Naive B cell (primary cell): ENCODE data around the gene COQ5. TPM values are rescaled to one million over a fixed set of nuclear protein-coding genes. Genes with fewer than 3 reads are reported as not detected.

Experiments
- polyA plus RNA-seq, 6 donors: library from polyadenylated mRNA; unstranded; fragments of 300-500 nt; fragmentation: Illumina TruSeq; gene quantifications; one replicate each; pipeline ENCODE4 v1.2.3, GENCODE V29; 2021; ENCODE audit warnings: low read depth in 6 of 6

Gene COQ5
- polyA plus RNA-seq, 6 donors from 2014 or later = 25.2 to 56.5 (median 35.1) TPM

Other genes starting within 250 kb of the COQ5 start
- gene RNU4-2, start 237.3 kb downstream of the COQ5 start, polyA plus RNA-seq = 100 to 1,000 TPM in 1 of 6 donors, 10 to 100 TPM in 1, not detected in 4; 82.0 to 107 TPM
- gene RNU4-1, start 235.9 kb downstream of the COQ5 start, polyA plus RNA-seq = not detected
- gene SIRT4, start 226.8 kb downstream of the COQ5 start, polyA plus RNA-seq = 1 to 10 TPM; 1.3 to 4.3 (median 1.4) TPM
- gene PLA2G1B, start 201.4 kb downstream of the COQ5 start, polyA plus RNA-seq = not detected
- gene MSI1, start 160.0 kb downstream of the COQ5 start, polyA plus RNA-seq = not detected
- 1,000 to 10,000 TPM in 1 of 6 donors, 100 to 1,000 TPM in 5; 716 to 1,228 (median 856) TPM for gene COX6A1, start 91.0 kb downstream of the COQ5 start, polyA plus RNA-seq
- 10 to 100 TPM; 49.1 to 66.6 (median 58.4) TPM for gene TRIAP1, start 82.8 kb downstream of the COQ5 start, polyA plus RNA-seq
- 10 to 100 TPM in 5 of 6 donors, 1 to 10 TPM in 1; 9.7 to 16.3 (median 14.5) TPM for gene GATC, start 82.7 kb downstream of the COQ5 start, polyA plus RNA-seq
- 100 to 1,000 TPM; 208 to 293 (median 218) TPM for gene SRSF9, start 59.4 kb downstream of the COQ5 start, polyA plus RNA-seq
- 100 to 1,000 TPM; 206 to 326 (median 268) TPM for gene DYNLL1, start 33.0 kb downstream of the COQ5 start, polyA plus RNA-seq
- gene RNF10, start 5.2 kb upstream of the COQ5 start, polyA plus RNA-seq = 100 to 1,000 TPM in 2 of 6 donors, 10 to 100 TPM in 4; 77.2 to 133 (median 94.7) TPM
- 100 to 1,000 TPM in 2 of 6 donors, 10 to 100 TPM in 4; 68.7 to 116 (median 94.6) TPM for gene POP5, start 52.2 kb upstream of the COQ5 start, polyA plus RNA-seq
- not detected for gene CABP1, start 111.5 kb upstream of the COQ5 start, polyA plus RNA-seq
- gene MLEC, start 158.0 kb upstream of the COQ5 start, polyA plus RNA-seq = 10 to 100 TPM; 32.0 to 43.8 (median 33.8) TPM
- 1 to 10 TPM in 5 of 6 donors, not detected in 1; 6.4 to 9.5 (median 7.3) TPM for gene UNC119B, start 181.3 kb upstream of the COQ5 start, polyA plus RNA-seq
- 10 to 100 TPM in 1 of 6 donors, 1 to 10 TPM in 5; 3.4 to 17.4 (median 7.7) TPM for gene ACADS, start 196.7 kb upstream of the COQ5 start, polyA plus RNA-seq